PC-9 (cell line): ENCODE data around the gene AMY1C. TPM values are rescaled to one million over a fixed set of nuclear protein-coding genes. Genes with fewer than 3 reads are reported as not detected.
"Not testable (repeated sequence)": the region's sequence is repeated elsewhere in the genome, so short reads cannot be mapped to it uniquely, and the experiment has no call there.

Experiments
- BruUV-seq: library from RNA; stranded (reverse); fragments of 400-500 nt; replicated peaks from 2 replicates; lab custom pipeline; 2021; lab: Mats Ljungman, UMichigan
- CTCF ChIA-PET: fragments of 300-600 bp; sonication (Branson Sonifier 250); formaldehyde crosslinking; loops from one replicate; lab custom pipeline; 2022; ENCODE audit warnings: antibody characterized with exemption; lab: Charles Lee
- POLR2A ChIA-PET: fragments of 300-600 bp; sonication (Branson Sonifier 250); formaldehyde crosslinking; loops from one replicate; lab custom pipeline; 2022; ENCODE audit warnings: antibody characterized with exemption; ENCODE audit not compliant: unreplicated experiment; lab: Charles Lee
- DNase-seq, 2 experiments: peaks; one replicate each; pipeline versions ENCODE4 v3.0.0 to v3.0.0-alpha.2; 2015 to 2022; ENCODE audit warnings: mixed read lengths in 1 of 2
- H2AFZ ChIP-seq: fragments of 200-600 bp; sonication (generic); 2 replicates; pipeline ENCODE4 v1.8.1; 2017; ENCODE audit warnings: antibody characterized with exemption
- H3F3A ChIP-seq: fragments of 200-600 bp; sonication (generic); 2 replicates; pipeline ENCODE4 v1.8.1; 2017; ENCODE audit warnings: antibody characterized with exemption, mild to moderate bottlenecking, low read depth; ENCODE audit not compliant: insufficient read depth
- H3K27ac ChIP-seq: fragments of 200-600 bp; sonication (generic); 2 replicates; pipeline ENCODE4 v1.6.1; 2016; ENCODE audit warnings: mixed run types
- H3K27me3 ChIP-seq: fragments of 200-600 bp; sonication (generic); 2 replicates; pipeline ENCODE4 v1.6.1; 2016; ENCODE audit warnings: low read depth, mixed run types; ENCODE audit not compliant: insufficient read depth
- H3K36me3 ChIP-seq: fragments of 200-600 bp; sonication (generic); 2 replicates; pipeline ENCODE4 v1.6.1; 2016; ENCODE audit warnings: low read depth, mixed run types
- H3K4me1 ChIP-seq: fragments of 200-600 bp; sonication (generic); replicated peaks from 2 replicates; pipeline ENCODE4 v1.6.1; 2016; ENCODE audit warnings: mixed run types; ENCODE audit not compliant: insufficient read depth
- H3K4me2 ChIP-seq: fragments of 200-600 bp; sonication (generic); 2 replicates; pipeline ENCODE4 v1.6.1; 2017; ENCODE audit warnings: mixed run types
- H3K4me3 ChIP-seq: fragments of 200-600 bp; sonication (generic); 2 replicates; pipeline ENCODE4 v1.6.1; 2016; ENCODE audit warnings: mixed run types
- H3K79me2 ChIP-seq: fragments of 200-600 bp; sonication (generic); 2 replicates; pipeline ENCODE4 v1.6.1; 2017; ENCODE audit warnings: low read depth, mixed run types
- H3K9me2 ChIP-seq: fragments of 200-600 bp; sonication (generic); 2 replicates; pipeline ENCODE4 v1.8.1; 2017; ENCODE audit warnings: mild to moderate bottlenecking; ENCODE audit not compliant: insufficient read depth
- H3K9me3 ChIP-seq: fragments of 200-600 bp; sonication (generic); 2 replicates; pipeline ENCODE4 v1.8.1; 2016; ENCODE audit warnings: low read depth; ENCODE audit not compliant: insufficient read depth
- H4K20me1 ChIP-seq: fragments of 200-600 bp; sonication (generic); 2 replicates; pipeline ENCODE4 v1.8.1; 2017; ENCODE audit not compliant: insufficient read depth
- intact Hi-C: fragments of 100-400 bp; cut with micrococcal nuclease; formaldehyde crosslinking; loops from one replicate; pipeline ENCODE4 v1.10.0; 2022; ENCODE audit not compliant: unreplicated experiment
- total RNA-seq: library from RNA; stranded (reverse); gene quantifications from 2 replicates; pipeline ENCODE4 v1.2.3, GENCODE V29; 2021

AMY1C gene
- total RNA-seq, 1 experiment from 2014 or later, result not detected

- H3K4me1 ChIP-seq, result not testable (repeated sequence)
Observed at GRCh38 chr1:103735334-103735733, 14.4 kb upstream of the AMY1C start.

DNA sequence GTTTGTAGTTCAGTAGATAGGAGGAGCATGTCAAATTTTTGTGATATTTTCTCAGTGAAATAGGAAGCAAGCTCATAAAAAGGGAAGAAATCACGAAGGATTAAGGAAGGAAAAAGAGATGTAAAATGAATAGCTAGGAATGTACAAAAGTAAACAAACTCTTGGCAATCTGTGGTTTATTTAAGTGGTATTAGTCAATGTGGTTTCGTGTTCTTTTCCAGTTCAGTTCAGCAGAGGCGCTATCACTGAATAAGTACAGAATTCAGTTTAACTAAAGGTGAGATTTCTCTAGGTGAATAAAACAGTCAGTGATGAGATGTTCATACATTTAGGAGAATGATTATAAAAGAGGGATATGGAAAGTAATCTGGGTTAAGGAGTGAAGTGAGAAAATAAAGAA lies 11.7 kb upstream of the AMY1C start:
- H3K4me1 ChIP-seq, intact Hi-C loops, H3K36me3 ChIP-seq, H3K9me2 ChIP-seq, H3K27me3 ChIP-seq, H3K27ac ChIP-seq, BruUV-seq, H4K20me1 ChIP-seq, POLR2A ChIA-PET, H3F3A ChIP-seq, CTCF ChIA-PET, H3K79me2 ChIP-seq, H3K4me3 ChIP-seq, H3K9me3 ChIP-seq, H2AFZ ChIP-seq, DNase-seq, H3K4me2 ChIP-seq: not testable (repeated sequence)

More at GRCh38 chr1:103735334-103735733, 14.4 kb upstream of the AMY1C start:
- H3K9me3 ChIP-seq, H3K9me2 ChIP-seq, H3K36me3 ChIP-seq, CTCF ChIA-PET, H3K4me3 ChIP-seq, H2AFZ ChIP-seq, H3K79me2 ChIP-seq, POLR2A ChIA-PET, H3K27ac ChIP-seq, H3K4me2 ChIP-seq, BruUV-seq, DNase-seq, H4K20me1 ChIP-seq, H3F3A ChIP-seq, intact Hi-C loops, H3K27me3 ChIP-seq: not testable (repeated sequence)

DNA sequence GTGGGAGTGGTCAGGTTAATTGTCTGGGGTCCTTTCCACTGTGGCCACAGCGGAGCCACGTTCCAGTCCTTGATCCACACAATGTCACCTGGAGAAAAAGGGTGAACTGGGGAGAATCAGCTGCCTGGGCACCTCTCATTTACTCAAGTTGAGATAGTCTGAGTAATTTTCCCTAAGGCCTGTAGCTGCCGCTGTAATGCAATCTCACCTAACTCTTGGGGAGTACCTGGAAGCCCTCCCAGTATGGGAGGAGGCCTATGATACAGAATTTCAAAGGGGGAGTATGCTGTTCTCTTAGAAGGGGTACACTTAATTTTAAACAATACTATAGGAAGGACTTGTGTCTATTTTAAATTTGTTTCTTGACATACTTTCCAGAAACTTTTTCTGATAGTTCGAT lies 5.2 kb upstream of the AMY1C start:
- H3K9me3 ChIP-seq, CTCF ChIA-PET, POLR2A ChIA-PET, H3K4me3 ChIP-seq, intact Hi-C loops, H3K9me2 ChIP-seq, H3K27ac ChIP-seq, H3K27me3 ChIP-seq, H4K20me1 ChIP-seq, H3F3A ChIP-seq, H3K79me2 ChIP-seq, H3K36me3 ChIP-seq, H3K4me1 ChIP-seq, H2AFZ ChIP-seq, DNase-seq, BruUV-seq, H3K4me2 ChIP-seq: not testable (repeated sequence)

DNA sequence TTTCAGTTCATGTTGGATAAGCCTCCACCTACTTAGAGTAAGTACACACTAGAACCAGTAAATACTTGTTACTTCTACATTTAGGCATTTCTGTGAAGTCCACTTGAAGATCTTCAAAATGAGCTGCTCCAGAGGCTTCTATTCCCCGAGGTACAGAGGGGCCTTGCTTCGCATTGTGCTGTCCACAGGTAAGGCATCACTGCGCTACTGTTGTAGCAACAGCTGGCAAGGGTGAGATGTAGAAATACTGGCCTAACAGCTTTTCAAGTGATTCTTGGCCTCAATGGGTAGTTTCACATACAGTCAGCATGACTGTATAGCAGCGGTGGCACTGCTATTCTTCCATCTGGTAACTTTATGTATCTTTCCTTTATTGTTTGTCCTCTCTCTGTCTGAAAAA lies 4.7 kb upstream of the AMY1C start:
- intact Hi-C loops, H2AFZ ChIP-seq, H3K79me2 ChIP-seq, CTCF ChIA-PET, DNase-seq, H3K27me3 ChIP-seq, H4K20me1 ChIP-seq, H3F3A ChIP-seq, H3K9me2 ChIP-seq, H3K36me3 ChIP-seq, POLR2A ChIA-PET, H3K9me3 ChIP-seq, H3K27ac ChIP-seq, H3K4me2 ChIP-seq, BruUV-seq, H3K4me1 ChIP-seq, H3K4me3 ChIP-seq: not testable (repeated sequence)

DNA sequence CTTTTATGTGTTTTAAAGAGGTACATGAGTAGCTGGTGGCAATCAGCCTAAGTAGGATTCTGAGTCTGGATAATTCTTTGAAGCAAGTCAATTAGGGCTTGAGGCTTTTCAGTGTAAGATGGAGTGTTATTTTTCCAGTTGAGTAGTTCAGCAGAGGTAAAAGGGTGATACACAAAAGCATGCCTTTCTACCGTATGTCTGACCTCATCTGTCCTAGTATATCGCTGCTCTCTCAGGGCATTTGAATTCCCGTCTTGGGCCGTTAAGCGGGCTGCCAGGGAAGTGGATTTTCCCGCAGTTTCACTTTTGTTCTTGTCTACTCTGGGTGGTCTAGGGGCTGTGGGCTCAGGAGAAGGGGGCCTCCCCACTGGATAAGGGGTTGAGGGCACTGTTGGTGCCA lies 1.4 kb upstream of the AMY1C start:
- H3K9me3 ChIP-seq, DNase-seq, H2AFZ ChIP-seq, H3K9me2 ChIP-seq, H3K4me3 ChIP-seq, H3K27ac ChIP-seq, POLR2A ChIA-PET, H3K27me3 ChIP-seq, BruUV-seq, H3K4me2 ChIP-seq, H4K20me1 ChIP-seq, H3K79me2 ChIP-seq, H3F3A ChIP-seq, CTCF ChIA-PET, H3K36me3 ChIP-seq, H3K4me1 ChIP-seq, intact Hi-C loops: not testable (repeated sequence)
